Smooth muscle cell (in vitro differentiated cells): ENCODE results near the gene FAM118A. TPM values are rescaled to one million over a fixed set of nuclear protein-coding genes. Genes with fewer than 3 reads are reported as not detected.
"Not testable (repeated sequence)": the region's sequence is repeated elsewhere in the genome, so short reads cannot be mapped to it uniquely, and the experiment has no call there.

Experiments used
- DNase-seq: peaks from one replicate; lab custom pipeline; 2025; ENCODE audit not compliant: unreplicated experiment; lab: John Stamatoyannopoulos, UW
- H2AFZ ChIP-seq: fragments of 200-600 bp; sonication (generic); 2 replicates; pipeline ENCODE4 v1.6.0; 2016; ENCODE audit warnings: antibody characterized with exemption, low read depth, mild to moderate bottlenecking
- H3F3A ChIP-seq: fragments of 200-600 bp; sonication (generic); 2 replicates; pipeline ENCODE4 v1.6.0; 2017; ENCODE audit warnings: antibody characterized with exemption, low read depth
- H3K27ac ChIP-seq: fragments of 200-600 bp; sonication (generic); 2 replicates; pipeline ENCODE4 v1.5.1; 2016; ENCODE audit warnings: low read depth, mild to moderate bottlenecking
- H3K27me3 ChIP-seq: fragments of 200-600 bp; sonication (generic); 2 replicates; pipeline ENCODE4 v1.6.1; 2016; ENCODE audit warnings: low read depth, mild to moderate bottlenecking
- H3K36me3 ChIP-seq: fragments of 200-600 bp; sonication (generic); 2 replicates; pipeline ENCODE4 v1.5.1; 2016; ENCODE audit warnings: low read depth
- H3K4me1 ChIP-seq: fragments of 200-600 bp; sonication (generic); 2 replicates; pipeline ENCODE4 v1.5.1; 2016; ENCODE audit warnings: low read depth
- H3K4me2 ChIP-seq: fragments of 200-600 bp; sonication (generic); 2 replicates; pipeline ENCODE4 v1.6.0; 2016; ENCODE audit warnings: mild to moderate bottlenecking
- H3K4me3 ChIP-seq: fragments of 200-600 bp; sonication (generic); 2 replicates; pipeline ENCODE4 v1.5.1; 2016; ENCODE audit warnings: mild to moderate bottlenecking
- H3K79me2 ChIP-seq: fragments of 200-600 bp; sonication (generic); 2 replicates; pipeline ENCODE4 v1.6.0; 2016; ENCODE audit warnings: low read depth, mild to moderate bottlenecking
- H3K9ac ChIP-seq: fragments of 200-600 bp; sonication (generic); 2 replicates; pipeline ENCODE4 v1.6.0; 2016; ENCODE audit warnings: low read depth
- H3K9me3 ChIP-seq: fragments of 200-600 bp; sonication (generic); replicated peaks from 2 replicates; pipeline ENCODE4 v1.5.1; 2016; ENCODE audit warnings: low read depth
- H4K20me1 ChIP-seq: fragments of 200-600 bp; sonication (generic); 2 replicates; pipeline ENCODE4 v1.6.0; 2016; ENCODE audit warnings: low read depth
- WGBS: methylation state at CpG from one replicate; pipeline ENCODE4 v1.1.7; 2016; ENCODE audit warnings: low lambda C conversion rate; 5-methylcytosine and 5-hydroxymethylcytosine counted together
- polyA plus RNA-seq: library from polyadenylated mRNA; unstranded; fragments of >200 nt; fragmentation: Nextera tagmentation; extraction: Ambion mirVana; gene quantifications from 2 replicates; pipeline ENCODE4 v1.2.1, GENCODE V29; 2016
- total RNA-seq: library from RNA; depleted of rRNA; stranded (reverse); fragments of >200 nt; gene quantifications from 2 replicates; pipeline ENCODE4 v1.2.3, GENCODE V29; 2014
- TF ChIP-seq, protein P1 (sequence below): fragments of 200-600 bp; sonication (generic); IDR thresholded peaks from 2 replicates; pipeline ENCODE4 v1.5.1; 2017; ENCODE audit warnings: borderline replicate concordance, mild to moderate bottlenecking, antibody characterized with exemption; ENCODE audit not compliant: insufficient read depth, poor library complexity, severe bottlenecking

The FAM118A gene
- total and polyA plus RNA-seq, 2 experiments from 2014 or later: 36.6 to 60.3 TPM

DNA sequence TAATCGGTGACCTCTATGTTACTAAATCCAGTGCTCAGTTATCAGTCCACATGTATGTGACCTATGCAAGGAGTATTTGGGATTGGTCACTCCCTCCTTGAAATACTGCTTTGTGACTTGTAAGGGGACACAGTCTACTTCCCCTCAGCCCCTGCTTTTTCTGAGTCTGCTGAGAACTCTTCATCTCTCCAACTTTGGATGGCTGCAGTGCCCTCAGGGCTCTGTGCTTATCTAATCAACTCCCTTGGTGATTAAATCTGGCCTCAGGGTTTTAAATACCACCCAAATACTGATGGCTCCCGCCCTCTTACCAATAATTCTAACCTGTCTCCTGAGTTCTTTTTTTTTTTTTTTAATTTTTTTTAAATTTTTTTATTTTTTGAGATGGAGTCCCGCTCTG is 40.2 kb downstream of the FAM118A start:
- H3K36me3 ChIP-seq: no peaks in the 10 kb centered on the region
- no peak overlapping the region for H3K4me3 ChIP-seq
- H3K27ac ChIP-seq: no peak overlapping the region
- H3K27me3 ChIP-seq: no peaks in the 10 kb centered on the region
- DNase-seq: no peak
- H3F3A ChIP-seq: no peaks in the 10 kb centered on the region
- TF ChIP-seq, protein P1, sequence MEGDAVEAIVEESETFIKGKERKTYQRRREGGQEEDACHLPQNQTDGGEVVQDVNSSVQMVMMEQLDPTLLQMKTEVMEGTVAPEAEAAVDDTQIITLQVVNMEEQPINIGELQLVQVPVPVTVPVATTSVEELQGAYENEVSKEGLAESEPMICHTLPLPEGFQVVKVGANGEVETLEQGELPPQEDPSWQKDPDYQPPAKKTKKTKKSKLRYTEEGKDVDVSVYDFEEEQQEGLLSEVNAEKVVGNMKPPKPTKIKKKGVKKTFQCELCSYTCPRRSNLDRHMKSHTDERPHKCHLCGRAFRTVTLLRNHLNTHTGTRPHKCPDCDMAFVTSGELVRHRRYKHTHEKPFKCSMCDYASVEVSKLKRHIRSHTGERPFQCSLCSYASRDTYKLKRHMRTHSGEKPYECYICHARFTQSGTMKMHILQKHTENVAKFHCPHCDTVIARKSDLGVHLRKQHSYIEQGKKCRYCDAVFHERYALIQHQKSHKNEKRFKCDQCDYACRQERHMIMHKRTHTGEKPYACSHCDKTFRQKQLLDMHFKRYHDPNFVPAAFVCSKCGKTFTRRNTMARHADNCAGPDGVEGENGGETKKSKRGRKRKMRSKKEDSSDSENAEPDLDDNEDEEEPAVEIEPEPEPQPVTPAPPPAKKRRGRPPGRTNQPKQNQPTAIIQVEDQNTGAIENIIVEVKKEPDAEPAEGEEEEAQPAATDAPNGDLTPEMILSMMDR: no peak
- H3K9ac ChIP-seq: no peak overlapping the region
- H3K4me1 ChIP-seq: no peaks in the 10 kb centered on the region
- H4K20me1 ChIP-seq: no peaks in the 10 kb centered on the region
- no peaks in the 10 kb centered on the region for H3K9me3 ChIP-seq
- no peaks in the 10 kb centered on the region for H3K79me2 ChIP-seq
- WGBS: 96% methylated on average over 3 of the region's 3 CpGs
- H3K4me2 ChIP-seq: no peak overlapping the region
- no peak overlapping the region for H2AFZ ChIP-seq

DNA sequence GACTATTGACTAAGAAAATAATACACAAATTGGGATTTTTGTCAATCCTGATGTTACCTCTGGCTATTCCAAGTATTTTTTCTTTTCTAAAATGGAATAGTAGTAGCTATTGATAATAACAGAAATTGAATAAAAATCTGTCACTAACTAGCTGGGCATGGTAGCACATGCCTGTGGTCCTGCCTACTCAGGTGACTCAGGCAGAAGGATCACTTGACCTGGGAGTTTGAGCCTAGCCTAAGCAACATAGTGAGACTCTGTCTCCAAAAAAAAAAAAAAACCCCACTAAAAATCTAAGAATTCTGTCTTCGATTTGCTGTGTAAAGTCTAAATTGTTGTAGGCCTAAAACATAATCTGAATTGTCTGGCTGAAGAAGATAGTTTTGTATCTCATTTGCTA is 42.2 kb downstream of the FAM118A start:
- H4K20me1 ChIP-seq: no peaks in the 10 kb centered on the region
- no peak overlapping the region for H3K27ac ChIP-seq
- TF ChIP-seq, protein P1: no peak
- no peaks in the 10 kb centered on the region for H3K79me2 ChIP-seq
- no peak overlapping the region for H3K9ac ChIP-seq
- H3K4me3 ChIP-seq: no peak overlapping the region
- no peaks in the 10 kb centered on the region for H3K27me3 ChIP-seq
- no peak for DNase-seq
- H3K9me3 ChIP-seq: no peaks in the 10 kb centered on the region
- no peaks in the 10 kb centered on the region for H3K36me3 ChIP-seq
- H3F3A ChIP-seq: no peaks in the 10 kb centered on the region
- WGBS: 100% methylated on average over 1 of the region's 1 CpG
- H2AFZ ChIP-seq: no peak overlapping the region
- no peaks in the 10 kb centered on the region for H3K4me1 ChIP-seq
- H3K4me2 ChIP-seq: no peak overlapping the region

DNA sequence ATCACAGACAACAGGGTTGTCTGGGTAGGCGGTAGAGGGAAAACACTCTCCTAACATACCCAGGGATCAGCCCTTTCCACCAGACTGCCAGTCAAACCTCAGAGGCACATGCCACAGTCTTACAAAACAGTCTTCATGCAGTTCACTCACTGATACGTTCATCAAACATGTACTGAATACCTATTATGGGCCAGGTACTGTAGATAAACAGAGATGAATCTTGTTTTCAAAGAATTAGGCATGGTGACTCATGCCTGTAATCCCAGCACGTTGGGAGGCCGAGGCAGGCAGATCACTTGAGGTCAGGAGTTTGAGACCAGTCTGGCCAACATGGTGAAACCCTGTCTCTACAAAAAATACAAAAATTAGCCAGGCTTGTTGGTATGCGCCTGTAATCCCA is 43.0 kb downstream of the FAM118A start:
- not testable (repeated sequence) for H3K9ac ChIP-seq, H3K9me3 ChIP-seq, H3K4me2 ChIP-seq, H3K4me1 ChIP-seq, H2AFZ ChIP-seq, H3K4me3 ChIP-seq, H3K27me3 ChIP-seq, H3K27ac ChIP-seq, H3F3A ChIP-seq, H3K36me3 ChIP-seq, H3K79me2 ChIP-seq, H4K20me1 ChIP-seq, DNase-seq
- WGBS: 45% methylated on average over 5 of the region's 5 CpGs

DNA sequence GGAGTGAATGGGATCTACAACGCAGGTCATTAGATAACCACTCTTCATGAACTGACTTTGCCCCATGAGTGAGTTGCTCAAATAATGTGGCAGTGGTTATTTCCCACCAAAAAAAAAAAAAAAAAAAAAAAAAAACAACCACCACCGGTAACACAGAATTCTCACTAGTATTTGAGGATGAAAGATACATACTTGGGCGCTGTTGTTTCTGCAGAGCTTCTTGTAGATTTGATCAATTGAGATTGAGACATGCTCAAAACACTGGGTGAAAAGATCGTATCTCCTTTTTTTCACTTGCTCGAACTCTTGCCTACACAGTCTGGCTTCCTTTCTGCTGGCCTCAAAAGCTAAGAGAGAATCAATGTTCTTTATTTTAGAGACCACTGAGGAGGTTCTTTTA is 44.1 kb downstream of the FAM118A start:
- H3F3A ChIP-seq: no peaks in the 10 kb centered on the region
- no peaks in the 10 kb centered on the region for H3K36me3 ChIP-seq
- H3K4me3 ChIP-seq: no peak overlapping the region
- WGBS: 91% methylated on average over 5 of the region's 5 CpGs
- H3K9me3 ChIP-seq: no peaks in the 10 kb centered on the region
- no peaks in the 10 kb centered on the region for H3K27me3 ChIP-seq
- no peaks in the 10 kb centered on the region for H4K20me1 ChIP-seq
- H3K4me1 ChIP-seq: no peaks in the 10 kb centered on the region
- H3K79me2 ChIP-seq: no peaks in the 10 kb centered on the region
- no peak overlapping the region for H3K27ac ChIP-seq
- DNase-seq: no peak
- TF ChIP-seq, protein P1: no peak
- H3K4me2 ChIP-seq: no peak overlapping the region
- H3K9ac ChIP-seq: no peak overlapping the region
- H2AFZ ChIP-seq: no peak overlapping the region
